Measurements from ENCODE around the gene HAGHL. TPM values are rescaled to one million over a fixed set of nuclear protein-coding genes. Genes with fewer than 3 reads are reported as not detected.

The HAGHL gene
- total and polyA plus RNA-seq, 4 donors, result 0.25 to 1.1 (median 0.49) TPM

DNA sequence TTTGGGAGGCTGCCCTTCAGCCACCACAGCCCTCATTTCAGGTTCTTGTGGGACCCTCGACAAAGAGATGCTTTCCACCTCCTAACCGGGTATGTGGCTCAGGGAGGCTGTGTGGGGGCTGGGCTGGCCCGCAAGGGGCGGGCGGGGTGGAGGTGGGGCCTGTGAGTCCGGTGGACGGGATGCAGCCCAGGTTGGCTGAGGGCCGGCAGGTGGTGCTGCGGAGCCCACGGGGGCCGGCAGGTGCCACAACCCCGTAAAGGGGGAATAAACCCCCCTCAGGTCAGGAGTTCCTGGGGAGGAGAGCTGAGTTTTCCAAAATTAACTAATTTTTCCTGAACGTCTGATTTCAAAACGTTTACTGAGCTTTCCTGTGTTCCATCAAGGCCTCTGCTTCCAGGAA, 18.8 kb downstream of the HAGHL start:
- no peak overlapping the region for H3K27ac ChIP-seq (ENCODE audit: low read depth in 1 of 2, low read length in 2 of 2)
- TF ChIP-seq RAD21 (IDR thresholded peaks at IDR 0.05) (no peak), SP1 (IDR thresholded peaks at IDR 0.05) (no peak), JUND (IDR thresholded peaks at IDR 0.05) (no peak), HNF4G (IDR thresholded peaks at IDR 0.05) (no peak), REST (IDR thresholded peaks at IDR 0.05) (no peak), YY1 (IDR thresholded peaks at IDR 0.05) (no peak), TAF1 (conservative IDR thresholded peaks at IDR 0.05) (no peak), RXRA (IDR thresholded peaks at IDR 0.05) (no peak), EGR1 (IDR thresholded peaks at IDR 0.05; ENCODE audit: low read depth in 2 of 2) (no peak), FOXA2 (IDR thresholded peaks at IDR 0.05) (no peak), NR2F2 (IDR thresholded peaks at IDR 0.05) (no peak), HNF4A (conservative IDR thresholded peaks at IDR 0.05) (no peak), GABPA (IDR thresholded peaks at IDR 0.05 in 1 of 2, conservative IDR thresholded peaks at IDR 0.05 in 1 of 2) (no peak), CTCF (IDR thresholded peaks at IDR 0.05; ENCODE audit: low read depth, low read length, missing input control) (no peak), ZBTB33 (IDR thresholded peaks at IDR 0.05) (no peak), FOXA1 (IDR thresholded peaks at IDR 0.05) (no peak), ATF3 (IDR thresholded peaks at IDR 0.05) (no peak)
- TF ChIP-seq, protein P1, sequence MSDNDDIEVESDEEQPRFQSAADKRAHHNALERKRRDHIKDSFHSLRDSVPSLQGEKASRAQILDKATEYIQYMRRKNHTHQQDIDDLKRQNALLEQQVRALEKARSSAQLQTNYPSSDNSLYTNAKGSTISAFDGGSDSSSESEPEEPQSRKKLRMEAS (IDR thresholded peaks at IDR 0.05), result no peak
- no peak for DNase-seq (ENCODE audit: low spot score)
- no peaks in the 10 kb centered on the region for H3K9me3 ChIP-seq (ENCODE audit: control insufficient read depth in 4 of 4, low read length in 3 of 4)
- H3K9ac ChIP-seq (ENCODE audit: low read depth in 1 of 2, low read length in 2 of 2), result no peak overlapping the region
- 4% methylated on average over 14 of the region's 14 CpGs for WGBS
- H3K36me3 ChIP-seq (ENCODE audit: control insufficient read depth in 4 of 4, insufficient read depth in 3 of 4, low read depth in 1 of 4, low read length in 3 of 4), result no peaks in the 10 kb centered on the region
- no peak overlapping the region for H3K4me3 ChIP-seq (ENCODE audit: low read depth in 1 of 3, low read length in 3 of 3)
- peaks cover 4 to 5% (median 5%) of the 10 kb centered on the region in 4 donors for H3K4me1 ChIP-seq (ENCODE audit: control insufficient read depth in 4 of 4, insufficient read depth in 4 of 4, low read length in 3 of 4)
- no peaks in the 10 kb centered on the region for H3K27me3 ChIP-seq (ENCODE audit: control insufficient read depth in 4 of 4, insufficient read depth in 4 of 4, low read length in 3 of 4)

Data from liver (tissue), 9 donors.